A549 (cell line): ENCODE data around the gene PIANP. TPM values are rescaled to one million over a fixed set of nuclear protein-coding genes. Genes with fewer than 3 reads are reported as not detected.
"Not testable (repeated sequence)": the region's sequence is repeated elsewhere in the genome, so short reads cannot be mapped to it uniquely, and the experiment has no call there.

Source experiments
- ATAC-seq, 2 experiments: fragments of 200-7000 bp in 1 of 2; fragments of >200 bp in 1 of 2; cut with Nextera tagmentation in 1 of 2; cut with Tn5 transposase in 1 of 2; 3 replicates each; pipeline versions ENCODE4 v1.8.0 to v1.9.1; 2018 to 2020; ENCODE audit warnings: mild to moderate bottlenecking in 1 of 2, moderate library complexity in 1 of 2
- CTCF ChIA-PET: fragments of 300-600 bp; sonication (Branson Sonifier 250); formaldehyde crosslinking; extraction: SDS; loops from one replicate; lab custom pipeline; 2021; ENCODE audit warnings: antibody characterized with exemption, inconsistent platforms; lab: Yijun Ruan, JAX
- POLR2A ChIA-PET: fragments of 350-600 bp; formaldehyde crosslinking; extraction: SDS; loops from one replicate; lab custom pipeline; 2021; ENCODE audit warnings: antibody characterized with exemption, inconsistent platforms; lab: Yijun Ruan, JAX
- DNase-seq, 2 experiments: peaks; one replicate each; pipeline versions ENCODE4 v3.0.0 to v3.0.0-alpha.2; 2011 to 2016; ENCODE audit warnings: low read depth in 1 of 2, low spot score in 1 of 2
- FAIRE-seq: peaks from 2 replicates; lab custom pipeline; 2011; peaks lifted over from hg19 to GRCh38; lab: Jason Lieb, UNC
- H3K27ac ChIP-seq, 2 experiments: fragments of >200 bp; sonication (Bioruptor Twin); formaldehyde crosslinking; 3 replicates each; pipeline ENCODE4 v1.5.1; 2016 to 2017
- H3K4me1 ChIP-seq: fragments of >200 bp; sonication (Bioruptor Twin); formaldehyde crosslinking; 3 replicates; pipeline ENCODE4 v1.6.1; 2016
- H3K4me2 ChIP-seq: fragments of >200 bp; sonication (Bioruptor Twin); formaldehyde crosslinking; 3 replicates; pipeline ENCODE4 v1.6.1; 2016
- H3K4me3 ChIP-seq: fragments of >200 bp; sonication (Bioruptor Twin); formaldehyde crosslinking; 3 replicates; pipeline ENCODE4 v1.5.1; 2016
- H3K9me3 ChIP-seq: fragments of >200 bp; sonication (Bioruptor Twin); formaldehyde crosslinking; 3 replicates; pipeline ENCODE4 v1.6.1; 2016
- CEBPB ChIP-seq, 2 experiments: fragments of >200 bp in 1 of 2; sonication (Bioruptor Twin) in 1 of 2; formaldehyde crosslinking in 1 of 2; IDR thresholded peaks; 2 replicates each; pipeline ENCODE4 v1.6.1; 2012 to 2016
- CTCF ChIP-seq: fragments of >200 bp; sonication (Bioruptor Twin); formaldehyde crosslinking; IDR thresholded peaks from 3 replicates; pipeline ENCODE4 v1.5.1; 2016
- E2F6 ChIP-seq: IDR thresholded peaks from 2 replicates; pipeline ENCODE4 v1.6.1; 2012; ENCODE audit warnings: low read depth, borderline replicate concordance
- FOSB ChIP-seq: fragments of 250-450 bp; sonication (Bioruptor Pico); IDR thresholded peaks from 2 replicates; pipeline ENCODE4 v1.5.0; 2020; ENCODE audit warnings: mild to moderate bottlenecking, moderate library complexity
- FOSL2 ChIP-seq, 2 experiments: fragments of 450-650 bp in 1 of 2; fragments of >200 bp in 1 of 2; sonication (Bioruptor Twin) in 1 of 2; formaldehyde crosslinking; IDR thresholded peaks; 2 replicates each; pipeline versions ENCODE4 v1.5.0 to v1.6.1; 2016 to 2020; ENCODE audit warnings: mild to moderate bottlenecking in 1 of 2, moderate library complexity in 1 of 2
- HDAC2 ChIP-seq: fragments of 200-600 bp; sonication (generic); IDR thresholded peaks from 2 replicates; pipeline ENCODE4 v1.6.1; 2016
- HEYL ChIP-seq: fragments of 250-450 bp; sonication (Bioruptor Pico); IDR thresholded peaks from 2 replicates; pipeline ENCODE4 v1.8.0; 2021; ENCODE audit warnings: mild to moderate bottlenecking, moderate library complexity
- HOXB13 ChIP-seq: fragments of 250-450 bp; sonication (Bioruptor Pico); IDR thresholded peaks from 2 replicates; pipeline ENCODE4 v1.5.0; 2020; ENCODE audit warnings: low read depth, mild to moderate bottlenecking, moderate library complexity
- JUN ChIP-seq, 2 experiments: fragments of >200 bp; sonication (Bioruptor Twin); formaldehyde crosslinking; IDR thresholded peaks; 2 replicates in 1 of 2; 3 replicates in 1 of 2; pipeline ENCODE4 v1.6.1; 2016 to 2017
- KDM1A ChIP-seq: fragments of 200-600 bp; sonication (generic); IDR thresholded peaks from 2 replicates; pipeline ENCODE4 v1.6.1; 2016; ENCODE audit warnings: low read depth, mild to moderate bottlenecking
- MAX ChIP-seq: IDR thresholded peaks from 2 replicates; pipeline ENCODE4 v1.6.1; 2012
- MYC ChIP-seq: IDR thresholded peaks from 2 replicates; pipeline ENCODE4 v1.6.1; 2012; ENCODE audit warnings: mild to moderate bottlenecking, inconsistent platforms, low read length, improper control_type of control experiment, borderline replicate concordance
- NR3C1 ChIP-seq: fragments of >200 bp; sonication (Bioruptor Twin); formaldehyde crosslinking; IDR thresholded peaks from 3 replicates; pipeline ENCODE4 v1.6.1; 2017
- POLR2A ChIP-seq: IDR thresholded peaks from 2 replicates; pipeline ENCODE4 v1.6.1; 2012; ENCODE audit warnings: mild to moderate bottlenecking, low read length
- POLR2AphosphoS2 ChIP-seq: conservative IDR thresholded peaks from 2 replicates; pipeline ENCODE4 v1.6.1; 2012; ENCODE audit warnings: low read length, improper control_type of control experiment, inconsistent platforms
- REST ChIP-seq: fragments of 200-600 bp; sonication (generic); IDR thresholded peaks from 2 replicates; pipeline ENCODE4 v1.6.1; 2016; ENCODE audit warnings: antibody characterized with exemption, mild to moderate bottlenecking, moderate library complexity
- RFX5 ChIP-seq: fragments of 450-650 bp; IDR thresholded peaks from 2 replicates; pipeline ENCODE4 v1.7.1; 2014; ENCODE audit warnings: antibody characterized with exemption, mild to moderate bottlenecking, moderate library complexity
- RNF2 ChIP-seq: fragments of 200-600 bp; sonication (generic); IDR thresholded peaks from 2 replicates; pipeline ENCODE4 v1.6.1; 2016; ENCODE audit warnings: low read depth, mild to moderate bottlenecking, antibody characterized with exemption, moderate library complexity, borderline replicate concordance
- ZFP36 ChIP-seq: fragments of 450-650 bp; IDR thresholded peaks from 2 replicates; pipeline ENCODE4 v1.6.1; 2014; ENCODE audit warnings: borderline replicate concordance; ENCODE audit not compliant: partially characterized antibody
- WGBS: methylation state at CpG from one replicate; pipeline ENCODE4 v1.1.6; 2017; ENCODE audit errors: missing lambda C conversion rate; 5-methylcytosine and 5-hydroxymethylcytosine counted together
- polyA plus RNA-seq, 4 experiments: library from polyadenylated mRNA; depleted of rRNA in 3 of 4; stranded (reverse); fragments of >200 nt; fragmentation: RNase III in 1 of 4; extraction: RNeasy Plus Mini Kit Qiagen cat#74134 plus additional on column Dnase treatment in 1 of 4; gene quantifications; 2 replicates in 3 of 4; 3 replicates in 1 of 4; pipeline ENCODE4 v1.2.3, GENCODE V29; 2011 to 2017

Gene PIANP
- polyA plus RNA-seq, 2 of the 4 experiments (the other 2 are of a cell fraction), result 0.10 to 0.56 TPM

- CTCF ChIA-PET, result interaction anchor here (1.0 to 4.5 kb wide), 8 partner anchors 7 to 90 kb away, joined by 3 to 36 read pairs (median 6); partner anchors contain the start of genes MLF2 and PTMS
- H3K4me1 ChIP-seq, result 0 out of 3 replicates have a peak, but pooled peaks cover 4% of the 10 kb centered on the region
- no peaks in the 10 kb centered on the region for H3K9me3 ChIP-seq
- peak; percentile 25 to 49; a peak in 3 of 6 replicates for ATAC-seq
- POLR2A ChIA-PET, result no interaction called here
- no peak for DNase-seq
- H3K27ac ChIP-seq, result no peak overlapping the region
- H3K4me2 ChIP-seq, result no peak overlapping the region
- H3K4me3 ChIP-seq, result no peak overlapping the region
- peak in 1 of 2 experiments; percentile 10; a peak in 1 of 5 replicates for TF ChIP-seq JUN (IDR thresholded peaks at IDR 0.05)
- TF ChIP-seq MAX, result no peak
- TF ChIP-seq POLR2A, result no peak
- TF ChIP-seq FOSB, result no peak
- FAIRE-seq, result no peak
- 81% methylated on average over 13 of the region's 13 CpGs for WGBS
Observed at GRCh38 chr12:6745741-6746525, 45.3 kb upstream of the PIANP start.

GRCh38 chr12:6743300-6743699 is 42.7 kb upstream of the PIANP start:
- FAIRE-seq, result not testable (repeated sequence)

GRCh38 chr12:6742834-6743233 is 42.2 kb upstream of the PIANP start:
- CTCF ChIA-PET, result interaction anchor here (1.1 to 4.5 kb wide), 4 partner anchors 9 to 82 kb away, joined by 3 to 36 read pairs (median 10); partner anchors contain the start of gene MLF2
- 72% methylated on average over 3 of the region's 3 CpGs for WGBS
- no peak for FAIRE-seq
- ATAC-seq, result no peak
- H3K27ac ChIP-seq, result no peak overlapping the region
- H3K9me3 ChIP-seq, result no peaks in the 10 kb centered on the region
- DNase-seq, result no peak
- POLR2A ChIA-PET, result no interaction called here
- H3K4me3 ChIP-seq, result no peak overlapping the region
- TF ChIP-seq E2F6 (no peak), FOSL2 (IDR thresholded peaks at IDR 0.05) (no peak), FOSL2 (CRISPR knock-in tag; IDR thresholded peaks at IDR 0.05) (no peak), NR3C1 (no peak), HEYL (CRISPR knock-in tag) (no peak), CTCF (no peak), KDM1A (no peak), REST (no peak), MAX (no peak), ZFP36 (no peak), RNF2 (no peak), MYC (no peak), POLR2AphosphoS2 (no peak), CEBPB (IDR thresholded peaks at IDR 0.05) (no peak), HOXB13 (CRISPR knock-in tag) (no peak), HDAC2 (no peak), RFX5 (no peak)
- H3K4me1 ChIP-seq, result 0 out of 3 replicates have a peak, but pooled peaks cover 4% of the 10 kb centered on the region
- no peak overlapping the region for H3K4me2 ChIP-seq

More at GRCh38 chr12:6743300-6743699, 42.7 kb upstream of the PIANP start:
- H3K4me3 ChIP-seq, H3K27ac ChIP-seq, H3K9me3 ChIP-seq, DNase-seq, ATAC-seq, H3K4me2 ChIP-seq, H3K4me1 ChIP-seq: not testable (repeated sequence)
- 63% methylated on average over 7 of the region's 7 CpGs for WGBS
- ChIA-PET POLR2A (interaction anchor here (1.8 kb wide), 1 partner anchor 10 kb away, joined by 7 read pairs; the partner anchor contains the start of gene MLF2), CTCF (interaction anchor here (1.1 to 4.5 kb wide), 3 partner anchors 10 to 82 kb away, joined by 3 to 36 read pairs (median 17); partner anchors contain the start of gene MLF2)

- DNase-seq, ATAC-seq, H3K4me1 ChIP-seq, POLR2A ChIA-PET, H3K4me3 ChIP-seq, H3K4me2 ChIP-seq, H3K9me3 ChIP-seq, FAIRE-seq, H3K27ac ChIP-seq: not testable (repeated sequence)
- WGBS, result 87% methylated on average over 12 of the region's 12 CpGs
- CTCF ChIA-PET, result interaction anchor here (1.1 to 4.5 kb wide), 3 partner anchors 8 to 24 kb away, joined by 3 to 36 read pairs (median 3); partner anchors contain the start of gene MLF2
Observed at GRCh38 chr12:6742080-6742479, 41.5 kb upstream of the PIANP start.
